Measurements from ENCODE around the gene RAB44.

RAB44 gene

DNA sequence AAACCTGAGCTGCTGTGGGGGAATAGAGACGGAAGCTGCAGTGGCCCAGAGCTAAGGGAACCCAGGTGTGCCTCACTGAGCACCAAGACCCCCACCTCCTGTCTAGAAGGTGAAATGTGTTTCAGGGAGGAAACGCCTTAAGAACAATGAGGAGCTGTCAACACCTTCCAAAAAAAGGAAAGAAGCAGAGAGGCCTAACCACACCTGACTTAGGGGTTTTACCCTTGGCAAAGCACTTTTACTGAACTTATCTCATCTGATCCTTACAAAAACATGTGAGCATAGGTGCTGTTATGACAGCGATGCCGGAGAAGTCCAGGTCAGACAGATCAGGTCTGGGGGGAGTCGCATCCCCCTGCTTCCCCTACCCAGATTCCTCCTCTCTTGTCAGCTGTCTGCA, 35.2 kb upstream of the RAB44 start:
- peak overlapping the region; percentile 61 for H3K27ac ChIP-seq
- ChIA-PET CTCF (no interaction called here), POLR2A (ENCODE audit: low non-redundant PET) (no interaction called here)
- DNase-seq (ENCODE audit: low spot score), result no peak
- TF ChIP-seq, protein P1, sequence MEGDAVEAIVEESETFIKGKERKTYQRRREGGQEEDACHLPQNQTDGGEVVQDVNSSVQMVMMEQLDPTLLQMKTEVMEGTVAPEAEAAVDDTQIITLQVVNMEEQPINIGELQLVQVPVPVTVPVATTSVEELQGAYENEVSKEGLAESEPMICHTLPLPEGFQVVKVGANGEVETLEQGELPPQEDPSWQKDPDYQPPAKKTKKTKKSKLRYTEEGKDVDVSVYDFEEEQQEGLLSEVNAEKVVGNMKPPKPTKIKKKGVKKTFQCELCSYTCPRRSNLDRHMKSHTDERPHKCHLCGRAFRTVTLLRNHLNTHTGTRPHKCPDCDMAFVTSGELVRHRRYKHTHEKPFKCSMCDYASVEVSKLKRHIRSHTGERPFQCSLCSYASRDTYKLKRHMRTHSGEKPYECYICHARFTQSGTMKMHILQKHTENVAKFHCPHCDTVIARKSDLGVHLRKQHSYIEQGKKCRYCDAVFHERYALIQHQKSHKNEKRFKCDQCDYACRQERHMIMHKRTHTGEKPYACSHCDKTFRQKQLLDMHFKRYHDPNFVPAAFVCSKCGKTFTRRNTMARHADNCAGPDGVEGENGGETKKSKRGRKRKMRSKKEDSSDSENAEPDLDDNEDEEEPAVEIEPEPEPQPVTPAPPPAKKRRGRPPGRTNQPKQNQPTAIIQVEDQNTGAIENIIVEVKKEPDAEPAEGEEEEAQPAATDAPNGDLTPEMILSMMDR (conservative IDR thresholded peaks at IDR 0.05; ENCODE audit: low read depth), result no peak

DNA sequence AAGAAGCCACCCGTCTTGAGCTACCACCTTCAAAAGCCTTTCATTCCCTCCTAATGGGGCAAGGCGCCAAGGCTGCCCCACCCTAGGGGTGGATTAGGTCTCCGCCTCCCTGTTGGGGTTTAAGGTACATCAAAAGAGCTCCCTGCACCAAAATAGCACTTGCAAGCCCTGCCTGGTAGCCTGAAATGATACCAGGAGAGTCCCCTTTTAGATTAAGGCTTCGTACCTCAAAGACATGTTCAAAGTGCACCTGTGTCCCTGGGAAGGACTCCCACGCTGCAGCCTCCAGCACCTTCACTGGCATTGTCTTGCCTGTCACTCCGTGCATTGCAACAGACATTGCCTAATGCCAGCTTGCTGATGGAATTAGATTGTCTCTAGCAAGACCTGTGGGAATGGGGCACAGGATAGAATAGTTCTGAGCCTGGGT, 34.8 kb upstream of the RAB44 start:
- CTCF ChIA-PET, result interaction anchor here (0.8 kb wide), 1 partner anchor 38 kb away, joined by 3 read pairs; no protein-coding TSS in a partner anchor
- H3K27ac ChIP-seq, result peak overlapping the region; percentile 61
- TF ChIP-seq, protein P1 (conservative IDR thresholded peaks at IDR 0.05; ENCODE audit: low read depth), result no peak
- DNase-seq (ENCODE audit: low spot score), result no peak
- POLR2A ChIA-PET (ENCODE audit: low non-redundant PET), result no interaction called here

DNA sequence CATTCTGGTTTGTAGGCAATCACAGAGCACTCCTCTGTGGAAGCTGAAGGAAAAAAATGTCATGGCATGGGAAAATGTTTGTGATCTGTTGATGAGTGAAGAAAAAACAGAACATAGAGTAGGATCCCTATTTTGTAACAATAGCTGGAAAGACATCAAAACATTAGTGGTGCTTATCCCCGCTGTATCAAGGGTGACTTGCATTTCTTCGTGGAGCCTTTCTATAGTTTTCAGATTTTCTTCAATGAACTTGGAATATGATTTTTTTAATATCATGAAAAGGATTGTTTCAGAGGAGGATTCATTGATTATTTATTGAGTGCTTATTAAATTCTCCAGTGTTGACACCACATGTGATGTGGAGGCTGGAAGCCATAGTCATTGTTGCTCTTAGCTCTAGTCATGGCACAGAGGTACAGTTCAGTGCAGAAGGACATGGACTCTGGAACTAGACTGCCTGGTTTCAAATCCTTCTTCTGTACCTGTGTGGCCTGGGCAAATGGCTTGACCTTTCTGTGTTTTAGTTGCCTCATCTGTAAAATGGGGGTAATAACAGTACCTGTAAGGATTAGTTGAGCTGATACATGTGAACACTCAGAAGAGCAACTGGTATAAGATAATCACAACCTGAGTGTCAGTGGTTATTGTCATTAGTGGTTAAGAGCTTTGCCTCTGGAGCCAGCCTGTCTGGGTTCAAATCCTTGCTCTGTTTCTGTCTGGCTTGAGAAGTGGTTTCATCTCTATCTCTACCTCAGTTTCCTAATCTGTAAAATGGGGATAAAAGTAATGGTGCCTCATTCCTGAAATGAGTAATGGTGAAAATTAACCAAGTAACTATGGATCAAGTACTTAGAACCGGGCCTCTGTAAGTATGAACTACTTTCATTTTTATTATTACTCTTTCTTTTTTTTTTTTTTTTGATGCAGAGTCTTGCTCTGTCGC, 33.9 kb upstream of the RAB44 start:
- TF ChIP-seq, protein P1 (conservative IDR thresholded peaks at IDR 0.05; ENCODE audit: low read depth), result no peak
- ChIA-PET CTCF (interaction anchor here (0.5 to 0.8 kb wide), 6 partner anchors 23 to 1884 kb away, joined by 3 to 7 read pairs (median 4); no protein-coding TSS in a partner anchor), POLR2A (ENCODE audit: low non-redundant PET) (interaction anchor here (0.6 kb wide), 1 partner anchor 16 kb away, joined by 4 read pairs; no protein-coding TSS in a partner anchor)
- H3K27ac ChIP-seq, result no peak overlapping the region
- no peak for DNase-seq (ENCODE audit: low spot score)

DNA sequence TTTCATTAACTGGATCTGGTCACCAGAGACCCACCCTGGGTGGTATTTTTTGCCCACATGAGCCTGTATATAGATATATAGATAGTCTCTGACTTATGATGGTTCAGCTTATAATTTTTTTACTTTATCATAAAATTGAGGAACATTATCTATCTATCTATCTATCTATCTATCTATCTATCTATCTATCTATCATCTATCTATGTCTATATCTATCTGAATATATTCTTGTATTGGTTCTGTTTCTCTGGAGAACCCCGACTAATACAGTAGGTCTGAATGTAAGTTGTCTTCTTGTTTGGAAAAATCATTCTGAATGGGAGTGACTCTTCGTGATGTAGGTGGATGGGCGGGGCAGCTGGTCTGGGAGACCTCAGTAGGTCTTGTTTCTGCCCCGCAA, 32.4 kb upstream of the RAB44 start:
- POLR2A ChIA-PET (ENCODE audit: low non-redundant PET), result no interaction called here
- CTCF ChIA-PET, result interaction anchor here (0.5 kb wide), 1 partner anchor 50 kb away, joined by 3 read pairs; no protein-coding TSS in a partner anchor
- H3K27ac ChIP-seq, result no peak overlapping the region
- no peak for DNase-seq (ENCODE audit: low spot score)
- TF ChIP-seq, protein P1 (conservative IDR thresholded peaks at IDR 0.05; ENCODE audit: low read depth), result no peak

DNA sequence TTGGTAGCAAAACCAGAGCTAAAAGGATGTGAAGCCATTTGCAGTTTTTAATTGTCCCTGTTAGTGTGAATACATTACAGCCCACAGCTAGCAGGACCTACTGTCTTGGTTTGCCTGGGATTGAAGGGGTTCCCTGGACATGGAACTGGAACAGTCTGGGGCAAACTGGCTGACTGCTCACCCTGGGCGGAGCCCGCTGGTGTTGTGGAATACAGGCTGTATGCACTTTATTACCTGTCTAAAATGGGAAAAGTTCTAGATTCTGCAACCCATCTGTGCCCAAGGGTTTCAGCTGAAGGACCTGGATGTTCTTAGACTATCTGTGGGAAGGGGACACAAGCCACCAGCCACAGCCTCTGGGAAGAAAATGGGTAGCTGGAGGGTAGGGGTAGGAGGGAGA, 31.3 kb upstream of the RAB44 start:
- ChIA-PET POLR2A (ENCODE audit: low non-redundant PET) (interaction anchor here (1.4 kb wide), 1 partner anchor 12 kb away, joined by 9 read pairs; the partner anchor contains the start of gene CDKN1A), CTCF (interaction anchor here (1.0 to 1.5 kb wide), 2 partner anchors 12 to 385 kb away, joined by 3 to 7 read pairs; partner anchors contain the start of gene CDKN1A)
- TF ChIP-seq, protein P1 (conservative IDR thresholded peaks at IDR 0.05; ENCODE audit: low read depth), result no peak
- no peak for DNase-seq (ENCODE audit: low spot score)
- H3K27ac ChIP-seq, result peak overlapping the region; percentile 82

DNA sequence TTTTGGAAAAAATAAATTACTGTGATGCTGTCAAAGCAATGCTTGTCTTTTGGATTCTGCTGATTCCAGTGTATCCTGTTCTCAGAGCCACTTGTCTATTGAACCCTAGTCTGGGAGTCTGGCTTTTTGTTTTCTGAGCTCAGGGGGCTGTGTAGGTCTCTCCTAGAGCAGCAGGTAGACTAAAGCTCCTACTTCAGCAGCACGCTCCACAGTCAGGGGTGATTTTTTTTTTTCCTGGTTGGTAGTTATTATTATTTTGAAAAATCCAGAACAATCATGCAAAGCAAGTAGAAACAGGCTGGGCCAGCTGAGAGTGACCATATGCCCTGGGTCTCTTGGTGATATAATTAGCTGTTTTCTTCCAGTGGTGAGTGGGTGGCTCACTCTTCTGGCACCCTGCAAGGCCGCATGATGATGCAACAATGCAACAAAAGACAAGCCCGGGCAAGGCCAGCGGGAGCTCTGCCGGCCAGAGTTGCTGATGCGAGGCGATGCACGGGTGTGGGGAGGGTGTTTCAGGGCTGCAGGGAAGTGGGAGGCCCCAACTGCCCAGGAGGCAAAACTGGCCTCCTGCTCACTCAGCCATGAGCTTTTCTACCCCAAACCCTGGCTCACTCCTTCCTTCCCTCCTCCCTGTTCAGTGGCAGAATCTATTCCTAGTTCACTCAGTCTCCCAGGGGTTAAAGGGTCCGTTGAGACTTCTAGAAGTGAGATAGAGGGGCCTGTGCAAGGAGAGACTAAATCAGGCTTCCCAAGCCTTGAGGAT, 30.6 kb upstream of the RAB44 start:
- CTCF ChIA-PET, result interaction anchor here (0.5 to 1.5 kb wide), 7 partner anchors 12 to 832 kb away, joined by 3 to 7 read pairs (median 3); partner anchors contain the start of gene CDKN1A
- H3K27ac ChIP-seq, result peak overlapping the region; percentile 82

More for the DNA sequence above, 30.6 kb upstream of the RAB44 start:
- POLR2A ChIA-PET (ENCODE audit: low non-redundant PET), result interaction anchor here (1.3 to 1.4 kb wide), 2 partner anchors 10 to 11 kb away, joined by 8 to 9 read pairs; partner anchors contain the start of gene CDKN1A
- peak; percentile 90 for DNase-seq (ENCODE audit: low spot score)
- TF ChIP-seq, protein P1 (conservative IDR thresholded peaks at IDR 0.05; ENCODE audit: low read depth), result no peak
